Adrenal gland (tissue), 12 donors: ENCODE measurements around the gene FNDC3B. TPM values are rescaled to one million over a fixed set of nuclear protein-coding genes. Genes with fewer than 3 reads are reported as not detected.

Experiments
- DNase-seq, 7 donors: peaks; one replicate each; pipeline ENCODE4 v3.0.0-alpha.2; 2019 to 2020
- H3K27ac ChIP-seq, 5 donors: fragments of 200-600 bp; sonication (generic) in 4 of 5; 1 replicate in 3 of 5; 2 replicates in 2 of 5; pipeline versions ENCODE4 v1.5.1 to v1.8.0; 2016 to 2020; ENCODE audit warnings: mild to moderate bottlenecking in 1 of 5
- H3K27me3 ChIP-seq: fragments of 200-600 bp; 2 replicates; pipeline ENCODE4 v1.8.0; 2021
- H3K36me3 ChIP-seq, 2 donors: fragments of 200-600 bp; replicated peaks in 1 of 2; 1 replicate in 1 of 2; 2 replicates in 1 of 2; pipeline versions ENCODE4 v1.5.1 to v1.8.0; 2018 to 2022
- H3K4me1 ChIP-seq, 2 donors: fragments of 200-600 bp; replicated peaks in 1 of 2; 1 replicate in 1 of 2; 2 replicates in 1 of 2; pipeline versions ENCODE4 v1.5.1 to v1.8.0; 2018 to 2021
- H3K4me3 ChIP-seq, 4 donors: fragments of 200-600 bp; sonication (generic) in 3 of 4; one replicate each; pipeline ENCODE4 v1.5.1; 2016 to 2018
- H3K9me3 ChIP-seq, 3 donors: fragments of 200-600 bp; sonication (generic) in 1 of 3; replicated peaks in 1 of 3; 1 replicate in 2 of 3; 2 replicates in 1 of 3; pipeline versions ENCODE4 v1.5.1 to v1.8.0; 2016 to 2021
- CTCF ChIP-seq, 6 experiments: fragments of 450-650 bp in 4 of 6; fragments of 200-600 bp in 2 of 6; sonication (generic) in 1 of 6; IDR thresholded peaks; 1 replicate in 5 of 6; 2 replicates in 1 of 6; pipeline versions ENCODE4 v1.5.1 to v1.8.0; 2016 to 2021; ENCODE audit warnings: antibody characterized with exemption in 6 of 6, mild to moderate bottlenecking in 2 of 6, moderate library complexity in 1 of 6
- POLR2A ChIP-seq, 2 donors: fragments of 450-650 bp; IDR thresholded peaks; one replicate each; pipeline ENCODE4 v1.6.1; 2017; ENCODE audit warnings: antibody characterized with exemption in 2 of 2, mild to moderate bottlenecking in 2 of 2, moderate library complexity in 1 of 2
- WGBS, 4 donors: extraction: QIAGEN DNeasy Blood & Tissue Kit in 2 of 4; methylation state at CpG; one replicate each; pipeline versions ENCODE4 v1.1.5 to v1.1.7; 2013 to 2017; 5-methylcytosine and 5-hydroxymethylcytosine counted together
- intact Hi-C, 2 donors: fragments of 100-400 bp; cut with DNase I; formaldehyde crosslinking; loops; one replicate each; pipeline versions ENCODE4 v1.14.1 to v1.15.0; 2022 to 2023
- polyA plus RNA-seq, 3 donors: library from polyadenylated mRNA; stranded (reverse); fragments of 200-250 nt in 2 of 3; fragments of 350-450 nt in 1 of 3; fragmentation: Illumina TruSeq in 1 of 3; extraction: RNeasy Lipid Tissue Mini Kit (QIAGEN cat#74804) in 1 of 3; gene quantifications; one replicate each; pipeline ENCODE4 v1.2.3, GENCODE V29; 2013 to 2014
- total RNA-seq, 9 donors: library from RNA; depleted of rRNA in 4 of 9; stranded (reverse); fragments of >200 nt in 4 of 9; fragments of 120-200 nt in 1 of 9; fragmentation: NEBNext Ultra II Directional in 1 of 9; extraction: Animal tissue kit (Norgen Biotek cat#: 25700) in 1 of 9; gene quantifications; one replicate each; pipeline versions ENCODE4 v1.1.0 to v1.2.4, GENCODE V29; 2013 to 2023
- donor health status: healthy with polysubstance abuse.
- donor health status: Bipolar disorder and iron deficiency.
- donor health status: DM: yes; HTN: yes; CAD: no.
- donor health status: DM: no; HTN: no; CAD: no.
- donor health status: DM: no; HTN: no; CAD: no.
- donor health status: DM: yes; HTN: yes; CAD: no.

Gene FNDC3B
- total and polyA plus RNA-seq, 12 donors = 9.9 to 228 (median 105) TPM

GRCh38 chr3:172342097-172342659, 302.8 kb downstream of the FNDC3B start:
- Histone ChIP-seq H3K4me3 (no peak overlapping the region), H3K9me3 (no peaks in the 10 kb centered on the region), H3K27ac (no peak overlapping the region), H3K4me1 (no peaks in the 10 kb centered on the region), H3K27me3 (no peaks in the 10 kb centered on the region), H3K36me3 (peaks cover 0 to 77% of the 10 kb centered on the region in 2 donors)
- 69 to 85% (median 81%) methylated on average over 3 of the region's 3 CpGs for WGBS, 4 donors
- intact Hi-C loops = no loop called here
- TF ChIP-seq CTCF (IDR thresholded peaks at IDR 0.05) (no peak), POLR2A (IDR thresholded peaks at IDR 0.05) (no peak)
- no peak for DNase-seq

- no peak for DNase-seq
- Histone ChIP-seq H3K36me3 (peaks cover 0 to 75% of the 10 kb centered on the region in 2 donors), H3K9me3 (no peaks in the 10 kb centered on the region), H3K4me1 (peaks cover 0 to 8% of the 10 kb centered on the region in 2 donors), H3K27me3 (no peaks in the 10 kb centered on the region), H3K4me3 (no peak overlapping the region), H3K27ac (no peak overlapping the region)
- no peak for TF ChIP-seq POLR2A (IDR thresholded peaks at IDR 0.05)
- TF ChIP-seq CTCF (IDR thresholded peaks at IDR 0.05) = no peak
- WGBS, 4 donors = 86 to 90% (median 89%) methylated on average over 3 of the region's 3 CpGs
- intact Hi-C loops = no loop called here
Observed at GRCh38 chr3:172343117-172343516, 303.7 kb downstream of the FNDC3B start.

- H3K9me3 ChIP-seq = no peaks in the 10 kb centered on the region
- intact Hi-C loops = no loop called here
- no peak overlapping the region for H3K4me3 ChIP-seq
- H3K27ac ChIP-seq = no peak overlapping the region
- H3K4me1 ChIP-seq = peaks cover 0 to 15% of the 10 kb centered on the region in 2 donors
- peaks cover 0 to 70% of the 10 kb centered on the region in 2 donors for H3K36me3 ChIP-seq
- TF ChIP-seq POLR2A (IDR thresholded peaks at IDR 0.05) = no peak
- no peak for TF ChIP-seq CTCF (IDR thresholded peaks at IDR 0.05)
- no peak for DNase-seq
- H3K27me3 ChIP-seq = no peaks in the 10 kb centered on the region
- WGBS, 4 donors = 92 to 96% (median 94%) methylated on average over 12 of the region's 12 CpGs
Observed at GRCh38 chr3:172343979-172344378, 304.6 kb downstream of the FNDC3B start.

GRCh38 chr3:172346161-172346560, 306.8 kb downstream of the FNDC3B start:
- H3K27me3 ChIP-seq = no peaks in the 10 kb centered on the region
- H3K4me3 ChIP-seq = no peak overlapping the region
- H3K36me3 ChIP-seq = peaks cover 0 to 67% of the 10 kb centered on the region in 2 donors
- H3K9me3 ChIP-seq = no peaks in the 10 kb centered on the region
- no peak for DNase-seq
- 77 to 95% (median 79%) methylated on average over 3 of the region's 3 CpGs for WGBS, 4 donors
- intact Hi-C loops = no loop called here
- no peak for TF ChIP-seq CTCF (IDR thresholded peaks at IDR 0.05)
- no peak for TF ChIP-seq POLR2A (IDR thresholded peaks at IDR 0.05)
- peaks cover 0 to 15% of the 10 kb centered on the region in 2 donors for H3K4me1 ChIP-seq
- H3K27ac ChIP-seq = no peak overlapping the region
